HCT116 (cell line): Measurements from ENCODE around the gene STK32C. TPM values are rescaled to one million over a fixed set of nuclear protein-coding genes. Genes with fewer than 3 reads are reported as not detected.

Experiments
- ATAC-seq: fragments of 200-7000 bp; cut with Tn5 transposase; 2 replicates; pipeline ENCODE4 v1.9.1; 2020; ENCODE audit warnings: mild to moderate bottlenecking, moderate library complexity
- BruUV-seq: library from RNA; stranded (reverse); fragments of 400-500 nt; replicated peaks from 2 replicates; lab custom pipeline; 2021; lab: Mats Ljungman, UMichigan
- CTCF ChIA-PET: fragments of 300-600 bp; sonication (Branson Sonifier 250); formaldehyde crosslinking; loops from one replicate; lab custom pipeline; 2021; ENCODE audit warnings: antibody characterized with exemption; lab: Charles Lee
- POLR2A ChIA-PET: fragments of 300-600, 350-600 bp; sonication (Branson Sonifier 250); formaldehyde crosslinking; loops from one replicate; lab custom pipeline; 2021; ENCODE audit warnings: antibody characterized with exemption; lab: Charles Lee
- RAD21 ChIA-PET, 2 experiments: fragments of 300-600 bp; sonication (Branson Sonifier 250); formaldehyde crosslinking; loops; one replicate each; lab custom pipeline; 2023; ENCODE audit warnings: low total read pairs in 2 of 2; ENCODE audit not compliant: uncharacterized antibody in 2 of 2, unreplicated experiment in 2 of 2, low non-redundant PET in 1 of 2; lab: Charles Lee
- DNase-seq: peaks from one replicate; pipeline ENCODE4 v3.0.0-alpha.2; 2010; ENCODE audit warnings: low read depth, low spot score
- H2AFZ ChIP-seq: fragments of 200-600 bp; shearing (Covaris generic), sonication (generic); 2 replicates; pipeline ENCODE4 v1.6.1; 2017; ENCODE audit warnings: low read depth, mixed run types, mixed read lengths, antibody characterized with exemption, low read length; ENCODE audit not compliant: poor library complexity, severe bottlenecking
- H3K27ac ChIP-seq: 2 replicates; pipeline ENCODE4 v1.5.1; 2012; ENCODE audit warnings: low read depth, low read length
- H3K27me3 ChIP-seq: fragments of 200-600 bp; sonication (generic); 2 replicates; pipeline ENCODE4 v1.6.1; 2016; ENCODE audit warnings: mixed run types, low read length, mixed read lengths; ENCODE audit not compliant: insufficient read depth
- H3K36me3 ChIP-seq, 2 experiments: fragments of 200-500 bp in 1 of 2; fragments of 200-600 bp in 1 of 2; sonication (Bioruptor generic) in 1 of 2; sonication (generic) in 1 of 2; 2 replicates each; pipeline versions ENCODE4 v1.5.1 to v1.6.1; 2014 to 2016; ENCODE audit warnings: low read length in 2 of 2, inconsistent platforms in 1 of 2, mixed read lengths in 1 of 2, mixed run types in 1 of 2; ENCODE audit not compliant: insufficient read depth in 2 of 2, control insufficient read depth in 1 of 2
- H3K4me1 ChIP-seq, 2 experiments: fragments of 200-600 bp in 1 of 2; sonication (generic) in 1 of 2; 2 replicates each; pipeline versions ENCODE4 v1.5.1 to v1.6.1; 2012 to 2017; ENCODE audit warnings: low read length in 2 of 2, inconsistent platforms in 1 of 2, mild to moderate bottlenecking in 1 of 2, mixed read lengths in 1 of 2, mixed run types in 1 of 2, moderate library complexity in 1 of 2; ENCODE audit not compliant: insufficient read depth in 2 of 2, control insufficient read depth in 1 of 2
- H3K4me2 ChIP-seq: fragments of 200-600 bp; sonication (generic); 2 replicates; pipeline ENCODE4 v1.6.1; 2017; ENCODE audit warnings: mixed run types, low read length, mixed read lengths
- H3K4me3 ChIP-seq, 2 experiments: fragments of 200-600 bp in 1 of 2; sonication (generic) in 1 of 2; replicated peaks in 1 of 2; 2 replicates each; pipeline ENCODE4 v1.5.1; 2011 to 2016; ENCODE audit warnings: low read length in 2 of 2, control low read depth in 1 of 2, low read depth in 1 of 2, mild to moderate bottlenecking in 1 of 2, mixed read lengths in 1 of 2, mixed run types in 1 of 2
- H3K79me2 ChIP-seq: fragments of 200-600 bp; sonication (generic); 2 replicates; pipeline ENCODE4 v1.6.1; 2017; ENCODE audit warnings: mild to moderate bottlenecking, mixed run types, low read length, moderate library complexity, mixed read lengths; ENCODE audit not compliant: insufficient read depth
- H3K9ac ChIP-seq: fragments of 200-600 bp; sonication (generic); 2 replicates; pipeline ENCODE4 v1.6.1; 2016; ENCODE audit warnings: low read length, mixed read lengths
- H3K9me2 ChIP-seq: fragments of 200-600 bp; sonication (generic), shearing (Covaris generic); 2 replicates; pipeline ENCODE4 v1.6.1; 2017; ENCODE audit warnings: mixed run types, mild to moderate bottlenecking, moderate library complexity; ENCODE audit not compliant: insufficient read depth
- H3K9me3 ChIP-seq, 2 experiments: fragments of 200-500 bp in 1 of 2; fragments of 200-600 bp in 1 of 2; sonication (Bioruptor generic) in 1 of 2; sonication (generic) in 1 of 2; 2 replicates each; pipeline ENCODE4 v1.6.1; 2014 to 2017; ENCODE audit warnings: low read length in 2 of 2, mixed read lengths in 2 of 2, inconsistent platforms in 1 of 2, low read depth in 1 of 2, mild to moderate bottlenecking in 1 of 2, mixed run types in 1 of 2, moderate library complexity in 1 of 2; ENCODE audit not compliant: control insufficient read depth in 1 of 2, insufficient read depth in 1 of 2
- H4K20me1 ChIP-seq: fragments of 200-600 bp; sonication (generic), shearing (Covaris generic); 2 replicates; pipeline ENCODE4 v1.6.1; 2017; ENCODE audit warnings: mixed run types, mild to moderate bottlenecking, moderate library complexity; ENCODE audit not compliant: insufficient read depth
- ATF3 ChIP-seq: IDR thresholded peaks from 2 replicates; pipeline ENCODE4 v1.6.1; 2012
- ELF1 ChIP-seq: IDR thresholded peaks from 2 replicates; pipeline ENCODE4 v1.6.1; 2012; ENCODE audit warnings: low read depth, borderline replicate concordance
- EZH2 ChIP-seq: fragments of 200-600 bp; sonication (generic); IDR thresholded peaks from 2 replicates; pipeline ENCODE4 v1.6.1; 2017; ENCODE audit warnings: antibody characterized with exemption, mixed run types
- SRF ChIP-seq: IDR thresholded peaks from 2 replicates; pipeline ENCODE4 v1.6.1; 2012; ENCODE audit warnings: low read depth
- YY1 ChIP-seq: IDR thresholded peaks from 2 replicates; pipeline ENCODE4 v1.6.1; 2011; ENCODE audit warnings: low read length, low read depth, moderate library complexity, mild to moderate bottlenecking; ENCODE audit not compliant: insufficient replicate concordance; ENCODE audit errors: extremely low read depth
- intact Hi-C: fragments of 100-400 bp; cut with micrococcal nuclease; formaldehyde crosslinking; loops from 2 replicates; pipeline ENCODE4 v1.10.0; 2022
- total RNA-seq: library from RNA; stranded (reverse); gene quantifications from one replicate; pipeline ENCODE4 v1.2.1, GENCODE V29; 2021; ENCODE audit not compliant: unreplicated experiment
- TF ChIP-seq, protein P1 (sequence below): IDR thresholded peaks from 2 replicates; pipeline ENCODE4 v1.6.1; 2011; ENCODE audit warnings: mild to moderate bottlenecking, low read length, moderate library complexity; ENCODE audit not compliant: insufficient replicate concordance; ENCODE audit errors: extremely low read depth

Gene STK32C
- total RNA-seq, 1 experiment from 2014 or later: 29.7 TPM

DNA sequence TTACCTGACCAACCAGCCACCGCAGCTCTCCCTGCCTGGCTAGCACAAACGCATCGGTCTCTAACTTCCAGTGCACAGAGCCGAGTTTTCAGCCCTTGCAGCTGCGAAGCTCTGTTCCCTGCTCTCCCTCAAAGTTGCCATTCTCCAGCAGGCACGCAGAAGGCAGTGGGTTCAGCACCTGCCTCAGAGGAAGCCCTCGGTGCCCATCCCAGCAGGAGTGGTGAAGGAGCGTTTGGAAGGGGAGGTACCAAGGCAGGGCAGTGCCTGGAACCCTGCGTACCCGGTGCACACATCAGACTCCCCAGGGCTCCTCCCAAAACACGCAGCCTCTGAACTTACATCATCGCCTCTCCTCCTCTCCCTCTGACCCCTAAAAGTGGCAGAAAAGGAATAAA is 1.7 kb upstream of the STK32C start:
- peaks cover 13 to 28% of the 10 kb centered on the region in 2 experiments for H3K4me1 ChIP-seq
- no peak for TF ChIP-seq ATF3
- TF ChIP-seq YY1: no peak
- TF ChIP-seq, protein P1, sequence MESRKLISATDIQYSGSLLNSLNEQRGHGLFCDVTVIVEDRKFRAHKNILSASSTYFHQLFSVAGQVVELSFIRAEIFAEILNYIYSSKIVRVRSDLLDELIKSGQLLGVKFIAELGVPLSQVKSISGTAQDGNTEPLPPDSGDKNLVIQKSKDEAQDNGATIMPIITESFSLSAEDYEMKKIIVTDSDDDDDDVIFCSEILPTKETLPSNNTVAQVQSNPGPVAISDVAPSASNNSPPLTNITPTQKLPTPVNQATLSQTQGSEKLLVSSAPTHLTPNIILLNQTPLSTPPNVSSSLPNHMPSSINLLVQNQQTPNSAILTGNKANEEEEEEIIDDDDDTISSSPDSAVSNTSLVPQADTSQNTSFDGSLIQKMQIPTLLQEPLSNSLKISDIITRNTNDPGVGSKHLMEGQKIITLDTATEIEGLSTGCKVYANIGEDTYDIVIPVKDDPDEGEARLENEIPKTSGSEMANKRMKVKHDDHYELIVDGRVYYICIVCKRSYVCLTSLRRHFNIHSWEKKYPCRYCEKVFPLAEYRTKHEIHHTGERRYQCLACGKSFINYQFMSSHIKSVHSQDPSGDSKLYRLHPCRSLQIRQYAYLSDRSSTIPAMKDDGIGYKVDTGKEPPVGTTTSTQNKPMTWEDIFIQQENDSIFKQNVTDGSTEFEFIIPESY: no peak
- no peak for TF ChIP-seq EZH2
- TF ChIP-seq ELF1: no peak
- no peak for TF ChIP-seq SRF
- H3K36me3 ChIP-seq: no peaks in the 10 kb centered on the region
- H3K79me2 ChIP-seq: peaks cover 11% of the 10 kb centered on the region; the same call in 1 of the 2 replicates
- BruUV-seq: no TSS peak
- H2AFZ ChIP-seq: no peak overlapping the region
- ATAC-seq (no peak), DNase-seq (no peak)
- no peak overlapping the region for H3K4me2 ChIP-seq
- H4K20me1 ChIP-seq: no peaks in the 10 kb centered on the region
- no peaks in the 10 kb centered on the region for H3K9me2 ChIP-seq
- no peaks in the 10 kb centered on the region for H3K27me3 ChIP-seq
- ChIA-PET RAD21 (no interaction called here), POLR2A (no interaction called here), CTCF (no interaction called here)
- intact Hi-C loops: no loop called here
- no peak overlapping the region for H3K27ac ChIP-seq
- no peak overlapping the region for H3K9ac ChIP-seq
- H3K4me3 ChIP-seq: no peak overlapping the region
- H3K9me3 ChIP-seq: no peaks in the 10 kb centered on the region
